Embryonic facial prominence (tissue), 1 donor: ENCODE results near the gene PINK1.

Experiments used
- DNase-seq: peaks from one replicate; pipeline ENCODE4 v3.0.0-alpha.2; 2016; ENCODE audit errors: extremely low spot score

Gene PINK1

DNA sequence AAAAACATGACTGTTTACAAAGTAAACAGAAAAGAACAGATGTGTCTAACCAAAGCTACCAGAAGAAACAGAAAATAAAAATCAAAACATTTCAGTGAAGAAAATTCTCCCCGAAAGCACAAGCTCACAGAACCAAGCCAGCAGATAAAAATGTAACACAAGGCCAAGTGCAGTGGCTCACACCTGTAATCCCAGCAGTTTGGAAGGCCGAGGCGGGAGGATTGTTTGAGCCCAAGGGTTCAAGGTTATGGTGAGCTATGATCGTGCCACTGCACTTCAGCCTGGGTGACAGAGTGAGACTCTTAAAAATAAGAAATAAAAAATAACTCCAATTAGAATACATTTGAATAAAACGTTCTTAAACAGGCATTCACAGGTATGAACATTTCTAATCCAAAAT lies 47.0 kb downstream of the PINK1 start:
- no peak for DNase-seq

DNA sequence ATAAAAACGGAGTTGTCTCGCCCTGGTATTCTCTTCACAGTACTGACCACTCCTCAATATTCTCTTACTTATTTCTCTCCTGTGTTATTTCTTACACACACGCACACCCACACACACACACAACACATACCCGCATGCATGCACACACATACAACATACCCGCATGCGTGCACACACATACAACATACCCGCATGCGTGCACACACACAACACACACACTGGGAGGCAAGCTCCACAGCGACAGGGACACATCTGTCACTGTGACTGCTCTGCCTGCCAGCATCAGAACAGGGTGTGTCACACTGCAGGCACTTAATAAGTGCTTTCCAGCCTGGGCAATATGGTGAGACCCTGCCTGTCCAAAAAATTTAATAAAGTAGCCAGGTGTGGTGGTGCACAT lies 48.7 kb downstream of the PINK1 start:
- no peak for DNase-seq

DNA sequence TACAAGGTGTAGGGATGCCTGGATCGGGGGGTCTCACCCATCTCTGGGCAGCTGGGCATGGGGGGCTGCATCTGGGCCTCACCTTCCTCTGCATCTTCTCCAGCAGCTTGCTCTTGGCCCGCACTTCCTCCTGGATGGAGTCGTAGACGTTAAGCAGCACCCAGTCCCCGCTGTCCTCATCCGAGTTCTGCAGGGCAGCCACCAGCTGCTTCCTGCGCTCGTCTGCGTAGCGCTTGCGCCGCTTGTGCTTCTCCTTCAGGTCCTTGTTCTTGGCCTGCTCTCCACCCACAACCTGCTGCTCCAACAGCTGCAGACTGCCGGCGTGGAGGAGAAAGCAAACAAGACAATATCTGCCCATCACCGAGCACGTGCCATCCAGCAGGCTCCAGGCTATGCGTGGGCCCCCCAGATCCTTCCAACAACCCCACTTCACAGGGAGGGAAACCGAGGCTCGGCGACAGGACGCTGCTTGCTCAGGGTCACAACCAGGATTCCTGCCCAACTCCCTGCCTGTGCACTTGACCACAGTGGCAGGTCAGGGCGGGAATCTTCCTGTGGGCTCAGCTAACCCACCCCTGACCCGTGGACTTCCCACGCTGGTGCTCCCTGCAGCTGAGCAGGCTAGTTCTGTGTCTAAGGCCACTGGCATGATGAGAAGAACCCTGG lies 49.4 kb downstream of the PINK1 start:
- DNase-seq = no peak

DNA sequence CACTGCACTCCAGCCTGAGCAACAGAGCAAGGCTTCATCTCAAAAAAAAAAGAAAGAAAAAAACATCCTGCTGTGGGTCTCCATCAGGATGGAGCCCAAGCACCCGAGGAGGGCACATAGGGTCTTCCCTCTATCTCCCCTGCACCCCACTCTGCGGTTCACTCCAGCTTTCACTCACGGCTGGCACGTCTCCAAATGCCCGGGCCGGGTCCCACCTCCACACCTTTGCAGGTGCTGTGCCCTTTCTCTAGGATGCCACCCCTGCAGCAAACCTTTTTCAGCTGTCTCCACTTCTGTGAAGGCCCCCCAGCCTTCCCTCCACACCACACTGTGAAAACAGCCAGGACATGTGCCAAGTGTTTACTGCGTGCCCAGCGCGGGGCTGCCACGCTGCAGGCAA lies 50.4 kb downstream of the PINK1 start:
- DNase-seq = no peak

DNA sequence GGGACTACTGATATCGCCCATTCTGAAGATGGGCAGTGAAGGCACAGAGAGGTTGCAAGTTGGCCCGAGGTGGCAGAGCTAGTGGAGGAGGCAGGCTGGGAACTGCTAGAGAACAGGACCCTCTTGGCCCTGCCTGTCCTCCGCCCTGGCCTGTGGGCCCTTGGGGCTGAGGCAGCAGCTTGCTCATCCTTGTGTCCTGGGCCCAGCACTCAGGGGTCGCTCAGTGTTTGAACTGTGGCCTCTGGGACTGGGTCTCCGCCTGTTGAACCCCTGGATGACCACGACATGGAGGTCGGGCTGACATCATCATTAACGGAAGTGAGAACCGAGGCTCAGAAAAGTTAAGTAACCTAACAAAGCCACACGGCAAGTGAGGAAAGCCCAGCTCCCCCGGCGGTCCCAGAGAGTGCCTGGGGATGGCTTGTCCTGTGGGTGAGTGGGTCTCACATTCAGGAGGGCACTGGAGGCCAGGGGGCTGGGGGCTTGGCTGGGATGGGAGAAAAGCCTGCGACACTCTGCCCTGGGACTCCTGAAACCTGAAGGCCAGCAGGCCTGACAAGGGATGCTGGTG lies 50.9 kb downstream of the PINK1 start:
- no peak for DNase-seq

DNA sequence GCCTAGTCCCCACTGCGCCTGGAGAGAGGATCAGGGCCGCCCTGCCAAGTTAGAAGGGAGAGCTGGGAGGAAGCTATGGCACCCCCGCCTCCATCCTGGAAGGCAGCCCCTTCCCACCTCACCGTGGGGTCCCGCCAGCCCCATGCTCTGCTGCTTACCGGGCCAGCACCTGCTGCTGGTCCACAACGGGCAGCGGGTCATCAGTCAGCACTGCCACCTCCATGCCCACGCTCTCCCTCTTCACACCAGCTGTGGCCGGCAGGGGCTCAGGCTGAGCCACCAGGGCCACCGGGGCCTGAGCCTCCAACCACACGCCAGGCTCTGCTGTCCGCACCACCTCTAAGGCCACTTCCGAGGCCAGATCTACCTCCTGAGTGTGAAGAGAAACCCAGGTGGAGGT lies 51.4 kb downstream of the PINK1 start:
- no peak for DNase-seq

DNA sequence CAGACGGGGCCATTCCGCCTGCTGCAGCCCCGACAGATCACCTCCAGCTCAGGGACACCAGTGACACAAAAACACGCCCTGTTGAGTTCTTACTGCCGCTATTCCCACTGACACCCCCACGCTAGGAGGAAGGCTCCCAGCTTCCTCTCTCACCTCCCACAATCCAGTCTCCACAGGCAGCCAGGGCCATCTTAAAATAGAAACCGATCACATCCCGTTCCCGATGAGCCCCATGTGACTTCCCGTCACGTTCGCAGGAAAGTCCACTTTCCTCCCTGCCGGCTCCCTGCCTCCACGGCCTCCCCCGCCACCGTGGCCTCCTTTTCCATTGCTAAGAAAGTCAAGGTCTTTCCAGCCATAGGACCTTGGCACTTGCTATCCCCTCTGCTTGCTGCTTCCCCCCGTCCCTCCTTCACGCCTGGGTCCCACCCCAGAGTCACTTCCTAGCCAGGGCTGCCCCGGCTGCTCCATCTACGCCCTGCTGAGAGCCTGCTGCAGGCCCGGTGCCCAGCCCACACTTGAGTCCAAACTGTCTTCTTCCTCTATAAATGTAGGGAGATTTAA lies 51.9 kb downstream of the PINK1 start:
- no peak for DNase-seq

DNA sequence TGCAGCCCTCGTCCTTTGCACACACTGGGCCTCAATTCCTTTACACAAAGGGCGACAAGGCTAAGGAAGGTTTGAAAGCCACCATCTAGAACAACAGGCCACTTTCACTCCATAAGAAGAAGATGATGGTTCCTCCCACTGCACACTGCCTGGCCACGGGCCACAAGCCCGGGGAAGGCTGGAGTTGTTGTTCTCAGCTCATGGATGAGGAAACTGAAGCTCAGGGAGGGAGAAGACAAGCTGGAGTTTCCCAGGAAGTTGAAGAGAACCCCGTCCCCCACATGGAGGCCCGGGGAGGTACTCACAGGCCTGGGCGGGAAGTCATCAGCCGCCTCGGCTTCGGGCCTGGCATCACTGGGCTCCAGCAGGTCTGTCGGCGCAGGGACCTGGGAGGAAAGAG lies 52.5 kb downstream of the PINK1 start:
- DNase-seq = no peak

DNA sequence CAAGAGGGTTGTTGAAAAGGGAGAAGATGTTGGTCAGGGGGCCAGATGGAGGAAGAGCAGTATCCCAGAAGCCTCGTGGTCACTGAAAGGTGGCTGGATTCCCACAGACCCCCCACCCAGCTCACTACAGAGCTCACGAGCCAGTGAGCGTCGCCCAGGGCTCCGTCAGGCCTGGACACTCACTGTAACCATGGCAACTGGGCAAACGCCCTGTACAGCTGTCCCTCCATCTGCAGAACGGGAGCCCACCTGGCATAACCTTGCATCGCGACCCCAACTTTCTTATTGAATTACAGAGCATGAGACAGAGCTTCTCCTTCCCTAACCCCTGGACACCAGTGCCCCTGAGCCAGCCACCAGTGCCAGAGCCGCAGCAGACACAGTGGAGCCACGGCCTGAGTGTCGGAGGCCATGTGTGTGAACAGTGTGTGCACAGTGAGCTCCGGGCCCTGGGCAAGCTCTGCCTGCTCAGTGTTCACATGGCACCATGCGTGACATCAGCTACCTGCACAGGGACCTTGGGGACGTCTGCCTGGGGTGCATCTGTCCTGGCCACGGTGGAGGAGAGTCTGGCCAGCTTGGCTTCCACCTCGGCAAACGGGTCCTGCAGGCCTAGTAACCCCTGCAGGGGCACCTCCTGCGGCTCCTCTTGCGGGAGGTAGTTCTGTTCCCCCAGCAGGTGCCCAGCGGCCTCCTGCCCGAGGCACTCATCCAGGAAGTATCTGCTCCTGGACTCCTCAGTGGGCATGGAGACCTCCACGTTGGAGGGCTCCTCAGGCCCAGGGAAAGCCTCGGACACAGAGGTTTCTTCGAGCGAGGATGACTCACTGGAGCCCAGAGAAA lies 53.8 kb downstream of the PINK1 start:
- no peak for DNase-seq

DNA sequence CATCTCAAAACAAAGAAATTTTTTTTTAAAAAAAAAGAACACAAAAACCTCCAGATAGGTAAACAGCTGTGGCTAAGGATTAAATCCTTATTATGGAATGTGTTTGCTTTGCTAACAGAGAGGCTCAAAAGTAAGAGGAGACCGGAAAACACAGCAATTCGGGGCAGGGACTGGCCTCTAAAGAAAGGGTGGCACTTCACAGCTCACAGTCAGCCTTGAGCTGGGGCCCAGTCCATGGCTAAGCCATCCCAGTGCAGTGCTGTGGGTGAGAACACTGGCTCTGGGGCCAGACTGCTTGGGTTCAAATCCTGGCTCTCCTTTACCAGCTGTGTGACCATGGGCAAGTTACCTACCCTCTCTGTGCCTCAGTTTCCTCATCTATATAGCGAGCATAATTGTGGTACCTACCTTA lies 56.4 kb downstream of the PINK1 start:
- DNase-seq = no peak

DNA sequence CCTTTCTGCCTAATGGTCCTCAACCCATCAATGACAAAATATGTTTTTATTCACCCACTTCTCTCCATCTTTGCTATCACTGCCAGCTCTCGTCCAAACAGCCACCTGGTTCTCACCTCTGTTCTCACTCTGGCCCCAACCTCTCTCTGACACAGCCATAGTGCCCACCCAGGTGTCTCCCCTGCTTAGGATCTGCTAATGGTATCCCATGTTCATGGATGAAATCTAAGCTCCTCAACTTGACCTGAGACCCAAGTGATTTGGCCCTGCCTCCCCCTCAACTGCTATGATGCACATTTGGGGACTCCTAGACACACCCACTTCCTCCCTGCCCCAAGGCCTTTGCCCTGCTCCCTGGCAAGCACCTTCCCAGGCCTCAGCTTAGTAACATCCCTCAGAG lies 58.6 kb downstream of the PINK1 start:
- DNase-seq = no peak

DNA sequence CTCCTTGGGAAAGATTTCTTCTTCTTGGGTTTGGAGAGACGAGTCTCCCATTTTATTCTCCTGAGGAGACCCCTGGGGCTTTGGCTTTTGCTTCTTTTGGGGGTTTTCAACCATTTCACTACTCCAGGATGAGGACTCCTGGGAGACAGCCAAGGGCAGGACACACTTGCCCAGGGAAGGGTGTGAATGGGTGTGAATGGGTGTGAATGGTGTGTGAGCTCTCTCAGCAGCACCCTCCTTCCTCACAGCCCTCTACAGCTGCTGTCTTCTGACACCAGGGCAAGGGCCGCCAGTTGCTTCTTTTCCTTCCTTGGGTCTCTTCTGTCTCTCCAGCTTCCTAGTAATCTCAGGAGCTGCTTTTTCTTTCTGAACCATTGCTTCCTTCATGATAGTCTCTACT lies 60.4 kb downstream of the PINK1 start:
- DNase-seq = no peak

DNA sequence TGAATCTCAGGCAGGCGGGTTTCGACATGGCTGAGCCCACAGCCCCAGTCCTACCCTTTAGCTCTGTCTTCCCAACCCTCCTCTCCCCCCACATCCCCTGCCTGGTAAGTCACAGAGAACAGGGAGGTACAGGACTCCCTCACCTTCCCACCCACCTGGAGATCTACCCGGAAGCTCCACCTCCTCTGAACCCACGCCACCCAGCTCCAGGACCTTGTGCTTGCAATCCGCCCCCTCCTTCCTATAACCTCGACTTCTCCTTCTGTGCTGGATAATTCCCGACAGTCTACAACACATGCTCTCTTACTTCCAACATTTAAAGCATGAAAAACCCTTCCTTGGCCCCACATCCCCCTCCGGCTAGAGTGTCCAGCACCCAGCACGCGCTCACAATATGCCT lies 62.3 kb downstream of the PINK1 start:
- no peak for DNase-seq

DNA sequence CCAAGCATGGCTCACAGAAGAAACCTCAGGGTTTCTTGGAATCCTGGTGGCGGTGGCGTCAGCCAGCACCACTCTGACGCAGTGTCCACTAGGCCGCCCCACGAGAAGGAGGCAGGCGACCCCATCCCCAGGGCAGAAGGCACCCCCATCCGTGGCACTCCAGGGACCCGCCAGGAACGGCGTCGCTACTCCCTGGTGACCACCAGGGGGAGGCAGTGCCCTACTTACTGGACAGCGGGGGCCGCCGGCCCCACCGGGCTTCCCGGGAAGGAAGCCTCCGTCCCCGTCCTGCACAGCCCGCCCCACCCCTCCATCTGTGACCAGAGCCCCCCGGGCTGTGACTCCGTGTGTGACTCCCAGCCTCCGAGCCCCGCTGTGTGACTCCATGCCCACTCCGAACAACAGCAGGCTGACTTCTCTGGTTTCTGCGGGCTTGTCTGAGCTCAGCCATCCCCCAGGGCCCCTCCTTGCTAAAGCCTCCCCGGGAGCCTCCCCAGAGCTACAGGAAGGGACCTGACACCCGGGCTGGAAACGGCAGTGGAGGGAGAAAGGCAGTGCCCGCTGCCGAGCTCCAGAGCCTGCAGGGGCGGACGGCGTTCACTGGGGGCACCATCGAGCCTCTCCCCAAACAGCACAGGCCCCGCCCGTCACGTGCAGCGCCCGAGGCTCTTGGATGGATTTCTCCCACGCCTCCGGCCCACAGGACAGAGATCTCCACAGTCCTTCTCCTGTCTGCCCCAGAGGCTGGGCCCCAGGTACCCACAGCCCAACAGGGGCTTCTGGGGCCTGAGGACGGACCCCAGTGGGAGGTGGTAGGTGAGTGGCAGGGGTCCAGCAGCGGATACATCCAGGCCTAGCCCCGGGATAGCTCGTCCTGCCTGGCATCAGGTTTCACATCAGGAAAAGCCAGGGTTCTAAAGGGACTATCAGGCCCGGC lies 63.4 kb downstream of the PINK1 start:
- peak; percentile 66 for DNase-seq

DNA sequence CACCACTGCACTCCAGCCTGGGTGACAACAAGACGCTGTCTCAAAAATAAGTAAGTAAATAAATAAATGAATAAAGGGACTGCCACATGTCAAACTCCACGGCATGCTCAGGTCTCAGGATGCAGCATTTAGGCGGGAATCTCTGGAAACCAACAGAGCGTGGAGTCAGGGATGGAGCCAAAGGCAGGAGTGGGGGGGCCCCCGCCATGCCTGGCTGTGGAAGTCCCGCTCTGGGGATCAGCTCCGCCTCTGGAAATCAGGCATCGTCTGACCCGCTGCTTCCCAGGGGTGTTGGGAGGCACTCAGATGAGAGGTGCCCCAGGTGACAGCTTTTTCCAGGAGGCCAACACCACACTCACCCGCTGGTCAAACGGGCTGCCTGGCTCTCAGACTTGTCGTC lies 64.3 kb downstream of the PINK1 start:
- no peak for DNase-seq

DNA sequence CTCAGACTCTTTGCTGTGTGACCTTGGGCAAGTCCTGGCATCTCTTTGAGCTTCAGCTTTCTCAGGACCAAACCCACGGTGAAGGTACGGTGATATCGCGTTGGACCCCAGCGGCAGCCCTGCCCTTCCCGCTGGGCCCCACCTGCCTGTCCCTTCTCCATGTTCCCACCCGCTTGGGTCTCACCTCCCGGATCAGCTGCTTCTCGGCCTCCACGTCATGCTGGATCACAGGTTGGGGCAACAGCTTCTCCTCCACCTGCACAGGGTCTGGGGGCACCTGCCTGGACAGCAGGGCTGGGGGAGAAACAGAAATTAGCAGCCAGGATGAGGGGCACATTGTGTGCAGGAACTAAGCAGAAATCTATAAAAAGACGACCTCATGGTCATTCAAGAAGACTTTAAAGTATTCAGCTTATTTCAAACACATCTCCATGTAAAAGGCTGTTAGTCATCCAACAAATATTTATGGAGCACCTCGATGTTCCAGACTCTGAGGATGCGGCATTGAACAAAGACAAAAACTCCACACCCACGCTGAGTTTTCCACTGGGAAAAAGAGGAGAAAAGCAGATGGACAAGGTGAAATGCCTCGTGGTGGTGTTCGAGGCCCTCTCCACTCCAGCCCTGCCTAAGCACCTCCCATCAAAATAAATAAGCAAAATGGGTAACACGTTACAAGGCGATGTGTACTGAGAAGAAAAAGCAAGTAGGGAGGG lies 65.1 kb downstream of the PINK1 start:
- DNase-seq = no peak

DNA sequence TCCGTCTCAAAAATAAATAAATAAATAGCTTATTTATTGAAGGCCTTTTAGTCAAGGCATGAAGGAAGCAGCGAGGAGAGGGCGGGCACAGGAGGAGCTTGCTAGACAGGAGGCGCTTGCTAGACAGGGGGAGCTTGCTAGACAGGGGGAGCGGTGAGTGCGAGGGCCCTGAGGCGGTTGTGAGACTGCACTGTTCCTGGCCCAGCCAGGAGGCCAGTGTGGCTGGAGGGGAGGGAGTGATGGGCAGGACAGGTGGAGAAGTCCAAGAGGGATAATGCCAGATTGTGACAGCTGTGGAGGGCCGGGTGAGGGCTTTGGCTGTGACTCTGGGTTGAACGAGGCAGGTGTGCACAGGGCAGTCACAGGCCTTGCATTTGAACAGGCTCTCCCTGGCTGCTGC lies 66.3 kb downstream of the PINK1 start:
- no peak for DNase-seq

DNA sequence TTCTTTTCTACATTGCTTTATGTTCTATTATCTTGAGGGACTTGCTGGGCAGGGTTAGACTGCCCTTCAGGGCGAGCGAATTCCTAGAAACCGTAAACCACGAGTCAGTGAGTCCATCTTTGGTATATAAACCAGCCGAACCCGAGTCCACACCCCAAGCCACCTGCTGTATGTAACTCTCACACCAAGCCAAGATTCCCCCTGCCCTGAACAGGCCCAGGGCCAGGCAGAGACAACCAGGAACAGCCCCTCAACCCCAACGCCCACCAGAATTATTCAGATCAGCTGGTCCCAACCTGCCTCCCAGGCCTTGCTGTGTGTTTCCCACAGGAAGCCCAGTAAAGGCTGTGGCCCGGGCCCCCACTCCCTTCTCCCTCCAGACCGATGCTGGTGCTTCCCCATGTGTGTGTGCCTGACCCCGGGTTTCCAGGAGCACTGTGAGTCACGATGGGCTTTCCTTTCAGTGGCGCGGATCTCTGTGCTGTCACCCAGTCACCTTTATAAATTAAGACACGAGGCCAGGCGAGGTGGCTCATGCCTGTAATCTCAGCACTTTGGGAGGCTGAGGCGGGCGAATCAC lies 67.5 kb downstream of the PINK1 start:
- DNase-seq = no peak
